G401 (cell line): ENCODE data around the gene PKP3. TPM values are rescaled to one million over a fixed set of nuclear protein-coding genes. Genes with fewer than 3 reads are reported as not detected.
"Not testable (repeated sequence)": the region's sequence is repeated elsewhere in the genome, so short reads cannot be mapped to it uniquely, and the experiment has no call there.

Experiments
- DNase-seq: peaks from one replicate; pipeline ENCODE4 v3.0.0-alpha.2; 2015; ENCODE audit warnings: low spot score
- in situ Hi-C: cut with HindIII; loops from 2 replicates; pipeline ENCODE4 v1.10.0; 2016; ENCODE audit warnings: low sequenced_read_pairs, mixed read lengths
- total RNA-seq: library from RNA; depleted of rRNA; stranded (reverse); fragments of >200 nt; shearing (Covaris generic); gene quantifications from 2 replicates; pipeline ENCODE4 v1.2.3, GENCODE V29; 2014

The PKP3 gene
- total RNA-seq, 1 experiment from 2014 or later: 1.1 TPM

DNA sequence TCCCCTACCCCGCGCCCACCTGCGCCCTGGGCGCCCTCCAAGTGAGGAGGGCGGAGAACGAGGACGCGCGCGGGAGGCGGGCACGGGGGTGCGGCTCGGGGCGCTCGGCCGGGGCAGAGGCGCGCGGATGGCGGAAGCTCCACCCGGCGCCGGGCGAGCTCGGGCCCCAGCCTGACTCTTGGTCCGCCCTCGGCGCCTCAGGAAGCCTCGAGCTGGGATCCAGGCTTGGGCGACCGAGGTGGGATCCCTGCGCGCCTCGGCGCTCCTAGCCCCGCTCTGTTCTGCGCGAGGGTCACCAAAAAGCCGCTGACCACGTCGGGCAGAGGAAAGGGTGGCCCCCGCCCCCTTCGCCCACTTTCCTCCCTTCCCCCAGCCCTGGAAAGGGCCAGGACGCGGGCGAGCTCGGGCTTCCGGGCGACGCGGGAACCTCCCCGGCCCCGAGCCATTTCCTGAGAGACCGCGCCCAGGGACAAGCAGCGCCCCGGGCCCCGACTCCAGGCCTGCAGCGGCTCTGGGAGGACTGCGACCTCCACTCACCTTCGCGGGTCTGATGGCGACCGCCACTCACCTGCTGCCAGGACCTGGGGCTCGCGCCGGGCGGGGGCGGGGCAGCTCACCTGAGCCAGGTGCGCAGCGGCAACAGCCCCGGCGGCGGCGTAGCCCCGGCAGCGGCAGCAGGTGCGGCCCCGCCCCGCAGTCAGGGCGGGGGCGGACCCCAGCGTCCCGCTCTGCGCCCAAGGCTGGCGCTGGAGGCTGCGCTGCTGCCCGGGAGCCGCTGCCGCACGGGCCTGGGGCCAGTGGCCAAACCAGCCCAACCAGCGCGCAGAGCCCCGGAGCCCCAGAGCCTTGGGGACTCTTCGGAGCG is 23.0 kb downstream of the PKP3 start:
- no peak for DNase-seq
- in situ Hi-C loops: no loop called here

DNA sequence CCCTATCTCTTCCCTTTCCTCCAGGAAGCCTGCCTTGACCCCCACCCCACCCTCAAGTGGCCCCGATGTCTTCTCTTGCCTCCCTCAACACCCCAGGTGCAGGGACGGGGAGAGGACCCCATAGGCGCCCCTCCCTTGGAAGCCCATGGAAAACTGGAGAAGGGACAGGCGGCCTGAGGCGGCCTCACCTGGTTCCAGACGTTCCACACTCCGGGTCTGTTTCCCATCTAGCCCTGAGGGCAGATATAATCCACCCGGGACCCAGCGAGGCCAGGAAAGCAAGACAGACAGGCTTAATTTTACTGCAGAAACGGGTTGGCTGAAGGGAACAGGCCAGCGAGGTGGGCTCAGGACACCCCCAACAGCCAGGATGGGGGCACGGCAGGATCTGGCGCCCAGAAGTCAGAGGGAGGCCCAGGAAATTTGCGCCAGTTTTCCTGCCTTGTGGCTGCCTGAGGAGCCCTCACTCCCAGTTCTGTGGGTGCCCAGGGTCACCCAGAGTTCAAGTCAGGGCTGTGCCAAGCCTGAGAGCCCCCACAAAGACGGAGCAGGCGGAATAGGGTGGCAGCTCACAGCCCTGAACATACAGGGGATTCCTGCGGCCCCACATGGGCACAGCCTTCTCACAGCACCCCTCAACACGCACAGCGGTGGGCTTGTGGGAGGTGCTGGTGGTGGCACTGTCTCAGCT is 23.8 kb downstream of the PKP3 start:
- in situ Hi-C loops: no loop called here
- no peak for DNase-seq

DNA sequence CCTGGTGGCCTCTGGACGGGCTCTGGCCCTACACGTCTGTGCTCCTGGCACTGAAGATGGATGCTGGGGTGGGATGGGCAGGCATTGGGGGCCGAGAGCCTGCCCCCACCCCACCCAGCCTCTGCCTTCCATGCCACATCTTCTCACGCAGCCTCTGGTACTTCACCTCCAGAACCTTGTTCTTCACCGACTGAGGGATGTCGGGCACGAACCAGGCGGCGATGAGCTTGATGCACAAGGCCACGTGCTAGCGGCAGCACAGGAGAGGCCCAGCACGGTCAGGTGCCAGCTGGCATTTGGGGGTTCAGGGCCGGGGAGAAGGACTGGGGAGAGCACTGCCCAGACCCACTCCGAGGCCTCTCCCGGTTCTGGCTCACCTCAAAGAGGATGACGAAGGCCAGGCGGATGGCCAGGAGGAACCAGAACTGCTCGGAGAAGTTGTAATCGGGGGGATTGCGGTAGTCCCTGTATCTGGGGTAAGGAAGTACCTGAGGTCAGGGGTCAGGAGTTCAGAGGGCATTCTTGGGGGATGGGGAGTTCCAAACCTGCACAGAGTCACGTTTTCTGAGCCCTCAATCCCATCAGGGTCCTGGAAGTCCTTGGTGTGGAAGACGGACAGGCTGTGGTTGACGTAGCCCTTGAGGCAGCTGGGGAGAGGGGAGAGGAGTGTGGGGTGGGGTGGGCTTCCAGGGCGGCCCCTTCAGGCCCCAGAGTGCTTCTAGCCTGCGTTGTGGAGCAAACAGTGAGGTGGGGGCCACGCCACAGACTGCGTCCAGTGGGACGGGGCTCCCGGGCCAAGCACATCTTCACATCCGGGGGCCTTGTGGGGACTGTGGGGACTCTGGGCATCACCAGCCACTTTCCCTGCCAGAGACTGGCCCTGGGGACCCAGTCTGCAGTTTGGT is 24.6 kb downstream of the PKP3 start:
- in situ Hi-C loops: no loop called here
- no peak for DNase-seq

DNA sequence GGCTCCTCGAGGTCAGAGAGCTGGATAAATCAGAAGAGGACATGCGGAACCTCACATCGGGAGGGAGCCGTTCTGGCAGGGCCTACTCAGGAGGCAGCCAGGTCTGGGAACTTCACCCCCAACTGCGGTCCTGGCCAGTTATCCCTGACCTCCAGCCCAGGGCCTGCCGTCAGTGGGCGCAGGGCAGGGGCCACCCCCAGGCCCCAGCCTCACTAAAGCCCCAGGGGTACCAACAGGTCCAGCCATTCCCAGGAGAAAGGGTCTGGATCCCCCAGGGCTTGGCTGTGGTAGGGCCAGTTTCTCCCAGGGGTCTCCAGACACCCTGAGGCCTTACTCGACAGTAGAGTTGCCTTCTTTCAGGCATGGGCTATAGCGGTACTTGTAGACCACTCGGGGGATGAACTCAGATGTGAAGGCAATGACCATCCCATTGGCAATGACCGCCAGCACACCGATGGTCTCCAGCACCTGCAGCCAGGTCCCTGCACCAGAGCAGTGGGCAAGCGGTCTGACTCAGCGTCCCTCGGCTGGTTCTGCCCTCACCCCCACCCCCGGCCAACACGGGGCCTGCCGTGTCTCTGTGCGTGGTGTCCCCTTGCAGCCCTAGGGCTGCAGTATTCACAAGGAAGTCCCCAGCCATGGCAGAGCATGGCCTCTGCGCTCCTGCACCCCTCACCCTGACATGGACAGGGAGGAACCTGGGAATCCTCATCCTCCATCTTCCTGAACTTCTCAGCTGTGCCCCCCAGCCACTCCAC is 25.4 kb downstream of the PKP3 start:
- DNase-seq: no peak
- in situ Hi-C loops: no loop called here

DNA sequence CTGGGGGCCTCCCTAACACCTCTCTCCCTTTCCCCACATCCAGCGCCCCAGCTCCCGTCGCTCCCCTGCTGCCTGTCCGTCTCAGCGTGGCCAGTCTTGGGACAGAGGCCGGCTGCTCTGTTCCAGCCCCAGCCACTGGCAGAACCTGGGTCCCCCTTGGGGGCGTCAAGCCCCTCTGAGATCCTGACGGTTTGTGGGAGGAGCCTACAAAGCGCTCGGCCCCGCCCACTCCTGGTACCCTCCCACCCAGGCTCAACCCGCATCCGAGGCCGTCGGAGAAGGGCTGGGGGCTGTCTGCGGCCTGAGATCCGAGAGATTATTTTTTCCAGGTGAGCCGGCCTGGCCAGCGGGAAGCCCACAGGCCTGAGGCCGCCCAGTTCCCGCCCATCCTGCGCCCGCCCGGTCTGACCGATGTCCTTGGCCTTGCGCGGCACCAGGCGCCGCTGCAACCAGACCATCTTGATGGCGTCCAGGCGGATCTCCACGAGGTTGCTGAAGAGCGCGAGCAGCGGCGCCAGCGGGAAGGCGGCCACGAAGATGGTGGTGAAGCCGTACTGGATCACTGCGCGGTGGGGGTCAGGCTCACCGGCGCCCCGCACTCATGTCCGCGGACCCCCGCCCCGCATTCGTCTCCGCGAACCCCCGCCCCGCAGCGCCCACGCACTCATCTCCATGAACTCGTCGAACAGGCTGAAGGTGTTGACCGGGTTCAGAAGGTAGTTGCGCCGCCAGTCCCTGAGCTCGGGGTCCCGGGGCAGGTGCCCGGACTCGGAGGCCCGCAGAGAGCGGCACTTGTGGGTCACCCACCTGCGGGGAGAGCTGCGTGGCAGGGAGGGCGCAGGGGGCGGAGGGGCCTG is 26.3 kb downstream of the PKP3 start:
- no peak for DNase-seq
- in situ Hi-C loops: no loop called here

DNA sequence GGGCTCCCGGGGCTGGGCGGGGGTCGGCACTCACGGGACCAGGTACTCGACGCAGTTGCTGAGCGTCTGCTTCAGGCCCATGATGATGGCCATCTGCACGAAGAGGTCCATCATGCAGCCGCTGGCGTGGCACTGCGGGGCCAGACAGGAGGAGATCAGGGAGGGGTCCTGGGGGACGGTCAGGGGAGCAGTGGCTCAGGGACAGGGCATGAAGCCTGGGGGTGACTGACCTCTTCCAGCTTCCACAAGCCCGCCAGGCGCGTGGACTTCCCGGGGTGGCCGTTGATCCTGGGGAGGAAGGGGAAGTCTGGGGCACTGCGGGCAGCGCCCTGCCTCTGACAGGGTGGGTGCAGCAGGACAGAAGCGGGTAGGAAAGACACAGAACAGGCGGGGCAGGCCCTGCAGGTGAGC is 26.9 kb downstream of the PKP3 start:
- in situ Hi-C loops: no loop called here
- DNase-seq: no peak

DNA sequence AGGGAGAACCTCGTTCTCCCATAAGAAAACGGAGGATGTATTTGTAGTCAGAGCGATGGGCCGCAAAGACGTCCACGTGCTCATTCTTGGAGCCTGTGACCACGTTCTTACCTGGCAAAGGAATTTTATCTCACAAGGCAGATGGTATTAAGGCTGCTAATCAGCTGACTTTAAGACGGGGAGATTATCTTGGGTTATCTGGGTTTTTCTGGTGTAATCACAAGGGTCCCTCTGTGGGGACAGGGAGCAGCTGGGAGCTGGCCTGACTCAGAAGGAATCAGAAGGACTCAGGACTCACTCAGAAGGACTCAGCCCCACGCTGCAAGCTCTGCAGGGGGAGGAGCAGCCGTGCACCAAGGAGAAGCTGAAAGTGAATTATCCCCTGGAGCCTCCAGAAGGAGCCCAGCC is 28.2 kb downstream of the PKP3 start:
- DNase-seq: no peak
- in situ Hi-C loops: no loop called here

DNA sequence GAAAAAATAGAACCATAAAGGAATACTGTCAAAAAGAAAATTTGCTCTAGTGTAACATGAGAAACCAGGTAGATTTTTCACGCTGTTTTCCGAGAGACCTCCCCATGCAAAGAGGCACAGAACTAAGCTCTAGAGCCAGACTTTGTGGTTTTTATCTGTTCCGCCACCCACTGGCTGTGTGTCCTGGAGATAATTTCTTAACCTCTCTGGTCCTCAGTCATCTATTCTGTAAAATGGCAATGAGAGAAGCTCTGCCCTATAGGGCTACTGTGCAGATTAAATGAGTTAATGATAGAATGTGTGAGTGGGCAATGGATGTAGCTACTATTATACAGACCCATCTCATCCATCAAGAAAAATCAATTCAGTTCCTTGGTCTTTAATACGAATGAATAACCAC is 30.2 kb downstream of the PKP3 start:
- no peak for DNase-seq
- in situ Hi-C loops: no loop called here

DNA sequence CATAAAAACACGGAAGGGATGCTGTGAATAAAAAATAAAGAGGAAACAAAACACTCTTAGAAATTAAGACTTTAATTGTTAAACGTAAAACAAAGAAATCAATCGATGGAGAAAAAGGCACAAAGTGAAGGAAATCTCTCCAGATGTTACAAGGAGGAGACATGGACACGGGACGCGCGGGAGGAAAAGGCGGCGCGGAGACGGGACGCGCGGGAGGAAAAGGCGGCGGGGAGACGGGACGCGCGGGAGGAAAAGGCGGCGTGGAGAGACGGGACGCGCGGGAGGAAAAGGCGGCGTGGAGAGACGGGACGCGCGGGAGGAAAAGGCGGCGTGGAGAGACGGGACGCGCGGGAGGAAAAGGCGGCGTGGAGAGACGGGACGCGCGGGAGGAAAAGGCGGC is 30.8 kb downstream of the PKP3 start:
- in situ Hi-C loops, DNase-seq: not testable (repeated sequence)

DNA sequence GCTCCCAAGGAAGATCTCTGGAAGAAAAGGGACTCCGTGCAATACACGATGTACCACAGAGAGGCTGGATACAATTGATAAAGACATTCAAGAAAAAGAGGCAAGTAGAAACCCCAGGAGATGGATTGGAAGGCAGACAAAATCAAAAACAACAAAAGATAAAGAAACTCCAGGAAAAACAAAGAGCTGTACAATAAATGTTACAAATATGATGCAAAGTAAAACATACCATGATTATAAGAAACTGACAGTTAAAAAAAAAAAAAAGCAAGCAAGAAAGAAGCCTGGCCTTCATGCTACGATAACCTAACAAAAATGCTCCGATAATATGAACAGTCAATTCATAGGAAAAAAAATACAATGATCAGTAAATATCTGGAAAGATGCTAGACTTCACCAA is 31.3 kb downstream of the PKP3 start:
- in situ Hi-C loops: no loop called here

DNA sequence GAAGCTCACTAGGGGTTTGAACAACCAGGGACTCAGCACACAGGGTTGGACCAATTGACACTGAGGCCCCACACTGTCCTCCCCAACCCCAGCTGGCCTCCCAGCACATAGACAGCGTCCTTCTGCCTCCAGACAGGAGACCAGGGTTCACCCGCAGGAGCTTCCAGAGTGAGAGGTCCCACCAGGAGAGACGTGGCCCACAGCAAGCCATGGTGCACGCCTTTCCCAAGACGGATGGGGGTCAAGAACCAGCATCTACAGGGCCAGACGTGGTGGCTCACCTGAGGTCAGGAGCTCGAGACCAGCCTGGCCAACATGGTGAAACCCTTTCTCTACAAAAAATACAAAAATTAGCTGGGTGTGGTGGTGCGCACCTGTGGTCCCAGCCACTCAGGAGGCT is 32.8 kb downstream of the PKP3 start:
- in situ Hi-C loops: no loop called here
- DNase-seq: no peak

More for the DNA sequence above, 31.3 kb downstream of the PKP3 start:
- no peak for DNase-seq

DNA sequence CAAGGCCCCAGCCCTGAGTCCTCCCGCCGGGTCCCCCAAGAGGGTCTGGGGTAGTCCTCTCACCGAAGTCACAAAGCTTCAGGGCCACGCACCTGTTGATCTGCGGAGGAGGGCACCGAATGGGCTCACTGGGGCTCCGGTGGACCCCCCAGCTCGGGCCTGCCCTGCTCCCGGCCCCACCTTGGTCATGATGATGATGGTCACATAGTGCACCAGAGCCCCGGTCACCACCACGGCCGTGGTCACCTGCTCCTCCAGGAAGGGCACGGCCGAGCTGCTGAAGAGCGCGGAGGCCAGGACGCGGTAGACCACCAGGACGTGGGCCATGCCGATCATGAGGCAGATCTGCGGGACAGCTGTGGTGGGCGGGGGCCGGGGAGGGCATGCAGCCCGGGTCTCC is 34.3 kb downstream of the PKP3 start:
- DNase-seq: no peak
- in situ Hi-C loops: no loop called here

DNA sequence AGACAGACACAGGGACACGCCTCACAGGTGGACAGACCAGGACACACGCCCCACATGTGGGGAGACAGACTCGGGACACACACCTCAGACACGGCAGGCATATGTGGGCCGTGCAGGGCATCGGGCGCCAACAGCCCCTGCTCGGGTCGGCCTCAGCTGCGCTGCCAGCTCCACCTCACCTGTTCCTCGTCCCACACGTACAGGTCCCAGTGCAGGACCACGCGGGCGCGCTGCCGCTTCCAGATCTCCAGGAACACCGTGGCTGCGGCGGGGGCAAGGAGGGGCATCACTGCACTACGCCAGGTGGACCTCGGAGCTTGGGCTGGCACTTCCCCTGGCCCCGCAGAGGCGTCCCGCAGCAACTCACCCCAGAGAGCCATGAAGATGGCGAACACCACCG is 35.4 kb downstream of the PKP3 start:
- no peak for DNase-seq
- in situ Hi-C loops: no loop called here

DNA sequence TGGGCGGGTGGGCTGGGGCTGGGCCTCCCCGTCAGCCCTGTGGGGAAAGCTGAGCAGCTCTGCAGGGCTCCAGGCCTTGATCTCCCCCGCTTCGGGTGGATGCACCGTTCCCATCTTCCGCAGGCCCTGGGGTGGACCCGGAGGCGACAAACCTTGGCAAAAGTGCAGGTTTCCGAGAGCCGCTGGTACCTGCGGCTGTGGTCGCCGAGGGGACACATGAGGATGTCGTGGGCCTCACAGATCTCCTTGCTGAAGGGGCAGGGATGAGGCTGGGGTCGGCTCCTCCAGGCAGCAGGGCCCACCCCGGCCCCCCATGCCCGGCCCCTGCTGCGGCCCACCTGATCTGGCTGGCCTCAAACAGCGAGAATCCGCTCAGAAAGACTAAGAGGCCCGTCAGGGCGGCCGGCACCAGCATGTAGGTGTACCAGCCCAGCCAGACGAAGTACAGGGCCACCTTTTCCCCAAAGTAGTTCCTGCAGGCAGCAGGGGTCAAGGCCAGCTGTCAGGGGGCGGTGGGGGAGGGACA is 36.0 kb downstream of the PKP3 start:
- in situ Hi-C loops: no loop called here
- no peak for DNase-seq

DNA sequence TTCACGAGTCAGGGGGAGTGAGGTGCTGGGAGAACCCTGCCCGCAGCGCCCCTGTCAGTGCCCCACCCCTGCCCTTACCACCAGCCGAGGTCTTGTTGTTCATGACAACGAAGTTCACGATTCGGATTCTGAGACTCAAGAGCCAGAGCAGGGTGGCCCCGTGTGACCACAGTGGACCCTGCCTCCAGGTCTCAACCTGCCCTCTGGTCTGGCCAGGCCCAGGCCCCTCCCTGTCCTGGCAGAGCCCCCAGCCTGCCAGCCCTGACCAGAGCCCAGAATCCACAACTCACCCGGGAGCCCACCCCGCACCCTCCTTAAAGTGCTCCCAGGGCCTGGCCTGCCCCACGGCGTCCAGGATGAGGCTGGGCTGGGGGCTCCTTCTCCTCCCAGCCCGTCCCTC is 37.9 kb downstream of the PKP3 start:
- DNase-seq: no peak
- in situ Hi-C loops: no loop called here

DNA sequence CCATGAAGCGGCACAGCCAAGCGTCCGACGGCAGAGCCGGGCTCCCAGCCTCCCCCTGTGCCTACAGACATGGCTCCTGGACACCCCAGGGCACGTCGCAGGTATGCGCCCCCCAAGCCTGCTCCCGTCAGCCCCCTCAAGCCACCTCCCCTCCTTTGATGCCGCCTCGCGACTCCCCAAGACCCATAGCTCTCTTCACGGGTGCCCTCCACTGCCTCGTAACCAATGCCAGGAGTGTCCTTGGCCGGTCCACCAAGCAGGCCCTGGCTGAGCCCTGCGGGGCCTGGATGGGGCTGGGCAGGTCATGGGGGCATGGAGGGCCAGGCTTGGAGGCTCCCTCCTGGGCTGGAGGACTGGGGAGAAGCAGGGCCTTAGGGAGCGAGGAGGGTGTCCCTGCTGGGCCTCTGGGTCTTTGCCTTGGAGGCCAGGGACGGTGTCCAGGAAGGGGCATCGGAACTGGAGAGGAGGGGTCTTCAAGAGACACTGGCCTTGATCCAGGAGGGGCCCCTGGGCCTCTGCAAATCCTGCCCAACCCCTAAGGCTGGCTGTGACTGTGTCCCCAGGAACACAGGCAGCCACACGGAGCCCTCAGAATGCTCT is 38.6 kb downstream of the PKP3 start:
- in situ Hi-C loops: no loop called here
- no peak for DNase-seq

DNA sequence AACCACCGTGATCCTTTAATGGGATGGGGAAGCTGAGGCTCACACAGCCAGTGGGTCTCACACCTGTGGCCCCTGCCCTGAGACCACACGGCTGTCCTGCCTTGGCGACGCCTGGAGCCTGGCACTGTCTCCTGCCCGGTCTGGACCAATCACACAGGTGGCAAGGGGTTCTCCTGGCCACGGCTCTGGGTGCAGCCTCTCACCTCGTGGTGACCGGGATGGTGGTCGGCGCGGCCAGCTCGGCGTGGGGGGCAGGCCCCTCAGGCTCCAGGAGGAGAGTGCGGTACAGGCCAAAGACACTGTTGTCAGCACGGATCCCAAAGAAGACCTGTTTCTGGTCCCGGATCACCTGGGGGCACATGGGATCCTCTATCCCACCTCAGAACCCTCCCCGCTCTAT is 39.1 kb downstream of the PKP3 start:
- in situ Hi-C loops: no loop called here
- no peak for DNase-seq

DNA sequence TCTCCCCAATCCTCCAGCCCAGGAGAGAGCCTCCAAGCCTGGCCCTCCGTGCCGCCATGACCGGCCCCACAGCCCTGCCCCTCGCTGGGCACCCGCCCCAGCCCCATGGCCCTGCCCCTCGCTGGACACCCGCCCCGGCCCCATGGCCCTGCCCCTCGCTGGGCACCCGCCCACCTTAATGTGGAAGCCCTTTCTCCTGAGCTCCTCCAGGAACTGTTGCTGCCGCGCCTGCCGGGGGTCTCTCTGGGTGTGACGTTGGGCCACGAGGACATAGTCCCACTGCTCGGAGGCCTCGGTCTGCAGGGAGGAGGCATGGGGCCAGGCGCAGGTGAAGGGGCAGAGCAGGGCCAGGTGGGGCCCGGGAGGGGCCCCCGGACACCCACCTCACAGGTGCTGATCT is 39.6 kb downstream of the PKP3 start:
- no peak for DNase-seq
- in situ Hi-C loops: no loop called here
